Muscle layer of colon (tissue), 2 donors: ENCODE data around the gene C1orf174.

Experiments used
- H3K27ac ChIP-seq: one replicate; pipeline ENCODE4 v1.7.0; 2013; ENCODE audit warnings: low read depth, mild to moderate bottlenecking, low read length, moderate library complexity
- H3K27me3 ChIP-seq, 2 donors: one replicate each; pipeline ENCODE4 v1.7.0; 2013; ENCODE audit warnings: low read length in 2 of 2, mild to moderate bottlenecking in 2 of 2; ENCODE audit not compliant: insufficient read depth in 2 of 2, control insufficient read depth in 1 of 2
- H3K36me3 ChIP-seq: one replicate; pipeline ENCODE4 v1.7.0; 2013; ENCODE audit warnings: mild to moderate bottlenecking, low read length; ENCODE audit not compliant: insufficient read depth
- H3K4me1 ChIP-seq: one replicate; pipeline ENCODE4 v1.7.0; 2013; ENCODE audit warnings: mild to moderate bottlenecking, low read length; ENCODE audit not compliant: insufficient read depth
- H3K4me3 ChIP-seq, 2 donors: one replicate each; pipeline ENCODE4 v1.7.0; 2013; ENCODE audit warnings: low read length in 2 of 2, low read depth in 1 of 2, mild to moderate bottlenecking in 1 of 2, moderate library complexity in 1 of 2
- H3K9ac ChIP-seq: one replicate; pipeline ENCODE4 v1.7.0; 2013; ENCODE audit warnings: low read length
- H3K9me3 ChIP-seq: one replicate; pipeline ENCODE4 v1.7.0; 2013; ENCODE audit warnings: mild to moderate bottlenecking, low read length
- donor health status: abdominal sarcoma.
- donor health status: Adenocarcinoma of cecum.

C1orf174 gene

DNA sequence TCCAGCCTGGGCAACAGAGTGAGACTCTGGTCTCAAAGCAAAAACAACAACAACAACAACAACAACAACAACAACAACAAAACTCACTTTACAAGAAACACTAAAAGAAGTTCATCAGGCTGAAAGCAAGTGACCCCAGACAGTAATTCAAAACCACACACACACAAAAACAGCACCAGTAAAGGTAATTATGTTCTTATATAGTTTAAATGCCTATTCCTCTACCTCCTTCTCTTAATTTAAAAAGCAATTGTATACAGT, 1.7 kb downstream of the C1orf174 start:
- H3K9ac ChIP-seq: no peak overlapping the region
- H3K4me3 ChIP-seq: no peak overlapping the region
- no peaks in the 10 kb centered on the region for H3K9me3 ChIP-seq
- H3K27me3 ChIP-seq: no peaks in the 10 kb centered on the region
- no peak overlapping the region for H3K27ac ChIP-seq
- peaks cover 22% of the 10 kb centered on the region for H3K4me1 ChIP-seq
- H3K36me3 ChIP-seq: peaks cover 8% of the 10 kb centered on the region

- H3K4me3 ChIP-seq: no peak overlapping the region
- H3K9ac ChIP-seq: no peak overlapping the region
- H3K36me3 ChIP-seq: peaks cover 9% of the 10 kb centered on the region
- H3K9me3 ChIP-seq: no peaks in the 10 kb centered on the region
- H3K27ac ChIP-seq: no peak overlapping the region
- peaks cover 31% of the 10 kb centered on the region for H3K4me1 ChIP-seq
- H3K27me3 ChIP-seq: no peaks in the 10 kb centered on the region
Observed at GRCh38 chr1:3896396-3897000, 3.6 kb downstream of the C1orf174 start.

DNA sequence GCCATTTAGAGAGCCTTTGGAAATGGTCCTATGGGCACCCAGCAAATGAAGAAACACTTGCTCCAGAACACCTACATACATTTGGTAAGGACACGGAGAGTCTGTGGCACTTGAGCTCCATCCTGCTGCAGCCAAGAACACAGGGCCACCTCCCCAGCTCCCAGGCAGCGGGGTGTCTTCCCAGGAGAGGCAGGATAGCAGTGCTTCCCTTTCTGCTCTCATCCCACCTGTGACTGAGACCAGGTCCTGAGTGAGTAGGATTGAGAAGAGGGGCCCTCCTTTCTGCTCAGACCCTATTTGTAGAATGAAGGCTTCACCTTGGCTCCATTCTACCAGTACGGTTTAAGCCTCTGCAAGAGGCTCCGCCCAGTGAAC, 4.1 kb downstream of the C1orf174 start:
- peaks cover 31% of the 10 kb centered on the region for H3K4me1 ChIP-seq
- H3K27ac ChIP-seq: no peak overlapping the region
- no peak overlapping the region for H3K9ac ChIP-seq
- H3K9me3 ChIP-seq: no peaks in the 10 kb centered on the region
- H3K4me3 ChIP-seq: no peak overlapping the region
- peaks cover 13% of the 10 kb centered on the region for H3K36me3 ChIP-seq
- no peaks in the 10 kb centered on the region for H3K27me3 ChIP-seq

- peaks cover 18% of the 10 kb centered on the region for H3K36me3 ChIP-seq
- H3K9ac ChIP-seq: no peak overlapping the region
- no peak overlapping the region for H3K27ac ChIP-seq
- H3K27me3 ChIP-seq: no peaks in the 10 kb centered on the region
- H3K4me1 ChIP-seq: peaks cover 31% of the 10 kb centered on the region
- no peaks in the 10 kb centered on the region for H3K9me3 ChIP-seq
- H3K4me3 ChIP-seq: no peak overlapping the region
Observed at GRCh38 chr1:3895279-3895950, 4.7 kb downstream of the C1orf174 start.

DNA sequence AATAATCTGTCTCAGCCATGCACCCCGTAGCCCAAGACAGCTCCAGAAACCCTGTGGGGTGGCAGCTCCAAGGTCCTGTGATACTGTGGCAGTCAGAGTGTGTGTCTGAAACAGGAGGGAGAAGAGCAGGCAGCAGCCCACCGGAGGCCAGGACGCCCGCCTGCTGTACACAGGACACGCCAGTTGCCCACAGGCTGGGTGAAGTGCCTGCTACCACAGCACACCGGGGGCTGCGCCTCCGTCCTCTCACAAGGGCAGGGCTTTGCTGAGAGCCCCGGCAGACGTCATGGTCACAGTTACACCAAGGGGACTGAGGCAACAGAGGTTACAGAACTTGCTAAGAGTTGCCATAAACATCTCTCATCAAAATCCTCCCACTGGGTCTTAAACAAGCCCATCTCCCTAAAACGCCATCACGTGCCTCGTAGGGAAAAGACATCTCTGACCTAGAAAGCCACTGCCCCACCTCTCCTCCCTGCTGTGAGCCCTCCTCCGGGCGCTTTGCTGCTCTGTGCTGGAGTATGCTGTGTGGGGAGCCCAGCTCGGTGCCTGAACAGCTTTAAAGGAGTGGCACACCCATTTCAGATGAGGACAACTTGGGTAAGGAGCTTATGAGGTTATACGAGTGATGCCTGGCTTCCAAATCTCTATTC, 5.3 kb downstream of the C1orf174 start:
- peaks cover 31% of the 10 kb centered on the region for H3K4me1 ChIP-seq
- no peaks in the 10 kb centered on the region for H3K9me3 ChIP-seq
- H3K36me3 ChIP-seq: peaks cover 25% of the 10 kb centered on the region

DNA sequence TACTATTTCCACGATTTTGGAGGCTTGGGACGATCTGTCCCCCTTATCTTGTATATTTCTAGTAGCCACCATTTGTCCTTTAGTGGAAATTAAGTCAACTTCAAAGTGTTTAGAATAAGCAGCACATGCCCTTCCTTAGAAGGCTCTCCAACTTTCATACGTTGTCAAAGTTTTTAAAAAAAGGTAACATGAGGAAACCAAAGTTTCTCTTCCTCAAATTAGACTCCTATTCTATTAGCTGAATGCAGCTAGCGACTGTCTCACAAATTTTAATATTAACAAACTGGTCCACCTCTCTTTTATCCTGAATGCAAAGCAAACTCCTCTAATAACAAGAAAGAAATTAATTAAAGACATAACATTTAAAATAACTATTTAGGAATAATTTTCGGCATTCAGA, 6.9 kb downstream of the C1orf174 start:
- H3K27me3 ChIP-seq: no peaks in the 10 kb centered on the region
- H3K27ac ChIP-seq: no peak overlapping the region
- H3K4me1 ChIP-seq: peaks cover 21% of the 10 kb centered on the region
- H3K4me3 ChIP-seq: no peak overlapping the region
- no peak overlapping the region for H3K9ac ChIP-seq
- H3K9me3 ChIP-seq: no peaks in the 10 kb centered on the region
- H3K36me3 ChIP-seq: peaks cover 29% of the 10 kb centered on the region

More for the DNA sequence above, 5.3 kb downstream of the C1orf174 start:
- Histone ChIP-seq H3K27me3 (no peaks in the 10 kb centered on the region), H3K4me3 (no peak overlapping the region), H3K27ac (no peak overlapping the region), H3K9ac (no peak overlapping the region)

GRCh38 chr1:3892748-3893147, 7.3 kb downstream of the C1orf174 start:
- H3K27ac ChIP-seq: no peak overlapping the region
- peaks cover 21% of the 10 kb centered on the region for H3K4me1 ChIP-seq
- no peaks in the 10 kb centered on the region for H3K27me3 ChIP-seq
- peaks cover 33% of the 10 kb centered on the region for H3K36me3 ChIP-seq
- no peaks in the 10 kb centered on the region for H3K9me3 ChIP-seq
- no peak overlapping the region for H3K4me3 ChIP-seq
- no peak overlapping the region for H3K9ac ChIP-seq

- H3K36me3 ChIP-seq: peaks cover 42% of the 10 kb centered on the region
Observed at GRCh38 chr1:3891329-3891865, 8.7 kb downstream of the C1orf174 start.

GRCh38 chr1:3890389-3891328, 9.4 kb downstream of the C1orf174 start:
- H3K9ac ChIP-seq: no peak overlapping the region
- H3K9me3 ChIP-seq: no peaks in the 10 kb centered on the region
- H3K4me1 ChIP-seq: peaks cover 17% of the 10 kb centered on the region
- H3K27me3 ChIP-seq: no peaks in the 10 kb centered on the region
- H3K4me3 ChIP-seq: no peak overlapping the region
- H3K36me3 ChIP-seq: peaks cover 47% of the 10 kb centered on the region
- no peak overlapping the region for H3K27ac ChIP-seq

More at GRCh38 chr1:3891329-3891865, 8.7 kb downstream of the C1orf174 start:
- H3K27me3 ChIP-seq: no peaks in the 10 kb centered on the region
- H3K9ac ChIP-seq: no peak overlapping the region
- H3K4me3 ChIP-seq: no peak overlapping the region
- H3K9me3 ChIP-seq: no peaks in the 10 kb centered on the region
- H3K4me1 ChIP-seq: peaks cover 21% of the 10 kb centered on the region
- no peak overlapping the region for H3K27ac ChIP-seq

GRCh38 chr1:3889936-3890335, 10.1 kb downstream of the C1orf174 start:
- Histone ChIP-seq H3K4me1 (peaks cover 10% of the 10 kb centered on the region), H3K27me3 (no peaks in the 10 kb centered on the region), H3K4me3 (no peak overlapping the region), H3K9me3 (no peaks in the 10 kb centered on the region), H3K9ac (no peak overlapping the region), H3K36me3 (peaks cover 43% of the 10 kb centered on the region), H3K27ac (no peak overlapping the region)

DNA sequence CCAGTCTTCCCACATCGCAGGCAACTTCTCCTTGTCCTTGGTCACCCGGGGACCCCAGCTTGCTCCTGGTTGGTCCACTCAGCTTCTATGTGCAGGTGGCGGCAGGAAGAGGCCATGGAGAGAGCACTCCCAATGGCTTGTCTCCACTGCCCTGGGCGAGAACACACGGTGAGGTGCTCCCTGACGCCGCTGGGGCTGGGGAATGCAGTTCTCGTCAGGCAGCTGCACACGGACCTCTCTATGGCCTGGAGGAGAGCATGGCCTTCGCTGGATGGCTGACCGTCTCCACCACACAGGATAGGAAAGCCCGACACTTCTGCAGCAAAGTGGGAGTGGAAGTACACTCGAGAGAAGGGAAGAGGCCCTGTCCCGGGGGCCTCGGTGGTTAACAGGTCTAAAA, 11.8 kb downstream of the C1orf174 start:
- Histone ChIP-seq H3K4me1 (peaks cover 9% of the 10 kb centered on the region), H3K36me3 (peaks cover 52% of the 10 kb centered on the region), H3K27ac (no peak overlapping the region), H3K9ac (no peak overlapping the region), H3K27me3 (no peaks in the 10 kb centered on the region), H3K4me3 (no peak overlapping the region), H3K9me3 (no peaks in the 10 kb centered on the region)
